Subcutaneous abdominal adipose tissue (tissue), 5 donors: ENCODE data around the gene SLC4A11.
"Not testable (repeated sequence)": the region's sequence is repeated elsewhere in the genome, so short reads cannot be mapped to it uniquely, and the experiment has no call there.

Experiments
- H3K27ac ChIP-seq: one replicate; pipeline ENCODE4 v1.7.0; 2013; ENCODE audit warnings: low read depth, mild to moderate bottlenecking, inconsistent platforms, low read length, moderate library complexity
- H3K27me3 ChIP-seq, 5 donors: one replicate each; pipeline ENCODE4 v1.7.0; 2013; ENCODE audit warnings: low read length in 5 of 5, inconsistent platforms in 1 of 5; ENCODE audit not compliant: control insufficient read depth in 5 of 5, insufficient read depth in 4 of 5
- H3K36me3 ChIP-seq, 5 donors: one replicate each; pipeline ENCODE4 v1.7.0; 2013; ENCODE audit warnings: low read length in 5 of 5; ENCODE audit not compliant: control insufficient read depth in 5 of 5, insufficient read depth in 5 of 5
- H3K4me1 ChIP-seq, 5 donors: one replicate each; pipeline ENCODE4 v1.7.0; 2013; ENCODE audit warnings: low read length in 5 of 5, mild to moderate bottlenecking in 3 of 5, moderate library complexity in 1 of 5; ENCODE audit not compliant: control insufficient read depth in 5 of 5, insufficient read depth in 5 of 5
- H3K4me3 ChIP-seq, 5 donors: one replicate each; pipeline ENCODE4 v1.7.0; 2013; ENCODE audit warnings: low read length in 5 of 5, low read depth in 1 of 5
- H3K9ac ChIP-seq, 5 donors: one replicate each; pipeline ENCODE4 v1.7.0; 2013; ENCODE audit warnings: low read length in 5 of 5, mild to moderate bottlenecking in 4 of 5, moderate library complexity in 3 of 5
- H3K9me3 ChIP-seq, 5 donors: one replicate each; pipeline ENCODE4 v1.7.0; 2013; ENCODE audit warnings: low read length in 5 of 5; ENCODE audit not compliant: control insufficient read depth in 5 of 5
- donor health status: healthy.
- donor health status: healthy.
- donor health status: healthy.
- donor health status: healthy.
- donor health status: healthy.

The SLC4A11 gene

DNA sequence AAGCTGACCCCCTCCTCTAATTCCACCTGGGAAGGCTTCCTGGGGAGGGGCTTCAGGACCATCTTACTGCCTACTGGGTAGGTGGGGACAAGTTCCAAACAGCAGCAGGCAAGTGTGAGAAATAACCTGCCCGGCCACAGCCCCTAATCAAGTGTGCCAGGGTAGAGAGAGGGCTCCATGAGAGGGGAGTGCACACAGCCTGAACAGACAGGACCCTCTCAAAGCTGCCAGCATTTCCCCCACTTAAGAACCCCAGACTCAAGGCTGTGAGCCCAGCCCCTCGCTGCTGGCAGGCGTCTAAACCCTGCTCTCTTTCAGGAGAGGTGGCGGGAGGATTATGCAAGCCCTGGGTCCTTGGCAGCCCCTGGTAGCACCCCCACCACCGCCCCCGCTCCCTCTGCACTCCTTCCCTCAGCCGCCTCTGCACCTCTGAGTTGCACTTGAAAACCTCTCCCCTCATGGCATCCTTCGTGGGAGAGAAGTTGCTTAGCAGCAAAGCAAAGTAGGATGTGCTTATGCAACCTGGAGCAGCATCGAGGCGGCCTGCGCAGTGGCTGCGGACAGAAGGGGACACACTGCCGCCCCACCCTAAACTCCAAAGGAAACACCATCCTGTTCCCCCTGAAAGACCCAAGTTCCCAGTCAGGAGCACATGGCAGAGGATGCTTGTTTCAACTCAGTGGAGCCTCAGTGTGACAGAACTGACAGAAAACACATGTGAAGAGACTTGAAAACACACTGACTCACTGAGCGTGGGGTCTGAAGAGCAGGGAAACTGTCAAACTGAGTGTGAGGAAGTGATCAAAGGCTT is 45.0 kb downstream of the SLC4A11 start:
- H3K4me3 ChIP-seq, result no peak overlapping the region
- H3K36me3 ChIP-seq, result peaks cover 0 to 81% (median 72%) of the 10 kb centered on the region in 5 donors
- H3K9me3 ChIP-seq, result no peaks in the 10 kb centered on the region
- no peak overlapping the region for H3K27ac ChIP-seq
- no peaks in the 10 kb centered on the region for H3K4me1 ChIP-seq
- no peak overlapping the region for H3K9ac ChIP-seq
- H3K27me3 ChIP-seq, result no peaks in the 10 kb centered on the region

DNA sequence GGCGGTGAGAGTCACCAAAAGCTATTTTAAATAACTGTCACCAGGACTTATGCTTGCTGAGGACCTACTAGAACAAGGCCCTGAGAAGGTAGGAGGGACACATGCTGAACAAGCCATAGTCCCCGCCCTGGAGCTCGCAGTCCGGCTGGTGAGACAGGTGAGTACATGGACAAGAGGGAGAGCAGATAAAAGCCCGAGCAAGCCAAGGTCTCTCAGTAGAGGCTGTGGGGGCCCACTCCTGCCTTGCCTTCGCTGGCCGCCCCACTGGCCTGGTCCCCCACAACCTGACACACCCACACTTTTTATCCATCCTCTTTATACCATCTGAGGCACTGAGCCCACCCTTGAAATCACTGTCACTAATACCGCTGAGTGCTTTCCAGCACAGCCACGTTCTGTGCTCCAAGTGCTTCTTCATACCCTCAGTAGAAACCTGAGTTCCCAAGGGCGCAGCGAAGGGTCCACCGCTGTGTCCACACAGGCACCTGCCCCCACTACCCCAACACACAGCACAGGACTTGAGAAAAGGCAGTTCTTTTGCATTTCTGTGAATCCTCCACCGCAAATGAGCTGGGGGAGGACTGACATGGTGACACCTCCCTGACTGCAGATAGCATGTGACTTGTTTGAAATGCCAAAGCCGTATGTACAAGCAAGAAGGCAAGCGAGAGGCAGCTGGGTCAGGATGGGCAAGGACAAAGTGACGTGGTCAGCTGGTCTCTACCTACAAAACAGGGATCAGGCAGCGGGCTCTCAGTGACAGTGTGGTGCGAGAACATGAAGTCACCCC is 46.6 kb downstream of the SLC4A11 start:
- H3K27me3 ChIP-seq, result no peaks in the 10 kb centered on the region
- no peak overlapping the region for H3K4me3 ChIP-seq
- H3K27ac ChIP-seq, result no peak overlapping the region
- peaks cover 0 to 77% (median 67%) of the 10 kb centered on the region in 5 donors for H3K36me3 ChIP-seq
- H3K4me1 ChIP-seq, result no peaks in the 10 kb centered on the region
- no peaks in the 10 kb centered on the region for H3K9me3 ChIP-seq
- no peak overlapping the region for H3K9ac ChIP-seq

DNA sequence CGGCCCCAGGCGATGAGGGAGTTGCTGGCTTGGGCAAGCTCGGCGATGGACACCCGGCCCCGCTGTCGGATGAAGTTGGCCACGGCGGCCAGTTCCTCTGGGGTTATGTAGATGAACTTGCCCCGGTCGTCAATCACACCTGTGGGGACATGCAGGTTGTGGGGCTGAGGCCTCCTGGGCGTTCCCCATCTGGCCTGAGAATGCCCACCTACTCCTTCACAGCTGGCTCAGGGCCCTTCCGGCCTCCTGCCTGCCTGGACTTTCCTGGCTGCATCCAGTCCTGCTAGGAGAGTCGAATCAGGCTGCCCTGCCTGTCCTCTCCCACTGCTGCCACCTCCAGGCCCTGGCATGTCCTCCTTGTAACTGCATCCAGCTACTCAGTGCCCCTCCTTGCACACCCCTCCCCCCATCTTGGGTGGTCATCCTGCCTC is 48.3 kb downstream of the SLC4A11 start:
- H3K27ac ChIP-seq, result no peak overlapping the region
- H3K4me3 ChIP-seq, result no peak overlapping the region
- peaks cover 0 to 69% (median 62%) of the 10 kb centered on the region in 5 donors for H3K36me3 ChIP-seq
- H3K27me3 ChIP-seq, result no peaks in the 10 kb centered on the region
- H3K9ac ChIP-seq, result no peak overlapping the region
- no peaks in the 10 kb centered on the region for H3K4me1 ChIP-seq
- H3K9me3 ChIP-seq, result no peaks in the 10 kb centered on the region

DNA sequence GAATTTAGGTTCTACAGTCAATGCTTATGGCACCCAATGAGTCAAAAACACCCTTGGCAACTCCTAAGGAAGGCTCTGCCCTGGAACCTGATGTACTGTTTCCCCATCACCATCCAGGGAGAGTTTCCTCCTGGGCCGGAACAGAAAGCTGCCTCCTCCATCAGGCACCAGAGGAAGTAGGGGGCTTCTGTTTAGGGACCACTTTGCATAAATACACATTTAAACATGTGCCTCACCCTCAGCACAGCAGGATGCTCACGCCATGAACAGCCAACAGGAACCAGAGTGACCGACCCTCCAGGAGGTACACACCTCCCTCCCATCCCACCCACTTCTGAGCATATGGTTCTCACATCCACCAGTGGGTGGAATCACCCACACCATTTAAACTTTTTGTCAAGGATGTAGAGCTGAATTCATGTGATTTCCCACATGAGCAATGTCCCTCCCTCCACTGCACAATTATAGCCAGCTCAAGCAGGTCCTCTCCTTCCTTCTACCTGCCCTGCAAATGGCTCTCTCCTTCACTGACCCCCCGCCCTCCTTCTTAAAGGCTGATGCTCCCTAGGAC is 49.3 kb downstream of the SLC4A11 start:
- Histone ChIP-seq H3K36me3 (peaks cover 0 to 59% (median 53%) of the 10 kb centered on the region in 5 donors), H3K4me3 (no peak overlapping the region), H3K4me1 (no peaks in the 10 kb centered on the region), H3K9ac (no peak overlapping the region), H3K9me3 (no peaks in the 10 kb centered on the region), H3K27me3 (no peaks in the 10 kb centered on the region), H3K27ac (no peak overlapping the region)

DNA sequence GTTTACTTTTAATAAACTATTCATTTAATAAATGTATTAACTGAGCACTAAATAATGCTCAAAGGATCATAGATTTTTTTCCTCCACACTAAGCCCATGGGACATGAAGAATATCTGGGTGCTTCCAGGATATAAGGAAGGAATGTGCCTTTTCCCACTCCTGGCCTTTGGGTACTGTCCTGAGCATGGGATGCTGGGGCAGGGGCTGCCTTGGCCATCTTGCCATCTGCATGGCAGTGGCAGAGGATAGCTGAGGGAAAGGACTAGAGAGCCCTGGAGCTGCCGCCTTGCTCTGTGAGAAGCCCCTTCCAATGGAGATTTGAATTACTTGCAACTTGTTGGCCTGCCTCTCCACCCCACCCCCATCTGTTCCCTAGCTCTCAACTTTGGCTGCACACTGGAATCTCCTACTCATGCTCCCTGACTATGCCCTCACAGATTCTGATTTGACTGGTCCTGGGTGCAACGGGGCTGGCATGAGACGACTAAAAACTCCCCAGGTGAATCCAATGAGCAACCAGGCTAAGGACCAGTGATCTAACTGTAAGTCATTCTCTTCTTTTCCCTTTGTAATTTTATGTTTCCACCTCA is 50.1 kb downstream of the SLC4A11 start:
- no peak overlapping the region for H3K27ac ChIP-seq
- H3K36me3 ChIP-seq, result peaks cover 0 to 51% (median 46%) of the 10 kb centered on the region in 5 donors
- H3K27me3 ChIP-seq, result no peaks in the 10 kb centered on the region
- H3K9me3 ChIP-seq, result no peaks in the 10 kb centered on the region
- H3K4me1 ChIP-seq, result no peaks in the 10 kb centered on the region
- H3K4me3 ChIP-seq, result no peak overlapping the region
- no peak overlapping the region for H3K9ac ChIP-seq

DNA sequence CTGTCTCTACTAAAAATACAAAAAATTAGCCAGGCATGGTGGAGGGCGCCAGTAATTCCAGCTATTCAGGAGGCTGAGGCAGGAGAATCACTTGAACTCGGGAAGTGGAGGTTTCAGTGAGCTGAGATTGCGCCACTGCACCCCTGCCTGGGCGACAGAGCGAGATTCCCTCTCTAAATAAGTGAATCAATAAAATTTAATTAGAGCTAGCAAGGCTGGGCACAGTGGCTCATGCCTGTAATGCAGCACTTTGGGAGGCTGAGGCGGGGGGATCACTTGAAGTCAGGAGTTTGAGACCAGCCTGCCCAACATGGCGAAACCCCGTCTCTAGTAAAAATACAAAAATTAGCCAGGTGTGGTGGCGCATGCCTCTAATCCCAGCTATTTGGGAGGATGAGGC is 51.1 kb downstream of the SLC4A11 start:
- not testable (repeated sequence) for H3K9me3 ChIP-seq, H3K4me3 ChIP-seq, H3K27ac ChIP-seq, H3K27me3 ChIP-seq, H3K9ac ChIP-seq, H3K4me1 ChIP-seq
- peaks cover 0 to 41% (median 37%) of the 10 kb centered on the region in 5 donors for H3K36me3 ChIP-seq

DNA sequence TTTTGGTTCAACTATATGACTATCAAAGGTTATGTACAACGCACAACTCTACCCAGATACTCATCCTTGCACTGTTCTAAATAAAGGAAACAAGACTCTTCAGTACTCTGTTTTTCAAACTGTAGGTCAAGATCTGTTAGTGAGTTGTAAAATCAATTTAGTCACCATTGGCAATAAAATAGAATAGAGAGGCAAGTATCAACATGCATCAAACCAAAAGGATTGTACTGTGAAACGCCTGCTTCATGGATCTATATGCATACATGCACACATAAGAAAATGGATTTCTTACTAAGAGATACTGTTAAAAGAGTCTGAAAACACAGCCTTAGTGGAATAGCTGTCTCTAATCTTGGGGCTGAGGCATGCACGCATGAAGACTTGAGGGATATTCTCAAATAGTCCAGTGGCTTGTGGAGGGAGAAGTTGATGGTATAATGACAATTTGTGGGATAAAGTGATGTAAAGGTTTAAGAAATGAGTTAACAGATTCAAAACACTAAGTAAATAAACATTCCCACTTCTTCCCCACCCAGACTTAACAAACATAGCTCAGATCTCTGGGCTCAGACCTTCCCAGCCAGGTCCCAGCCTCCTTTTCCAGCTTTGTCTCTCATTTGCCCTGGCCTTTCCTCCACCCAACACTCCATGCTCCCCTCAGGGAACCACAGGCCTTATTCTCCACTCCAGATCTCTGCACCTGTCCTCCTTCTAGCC is 54.9 kb downstream of the SLC4A11 start:
- H3K9ac ChIP-seq, result no peak overlapping the region
- H3K4me1 ChIP-seq, result peaks cover 0 to 4% (median 4%) of the 10 kb centered on the region in 5 donors
- peaks cover 0 to 3% (median 0%) of the 10 kb centered on the region in 5 donors for H3K36me3 ChIP-seq
- H3K27ac ChIP-seq, result no peak overlapping the region
- H3K4me3 ChIP-seq, result no peak overlapping the region
- no peaks in the 10 kb centered on the region for H3K27me3 ChIP-seq
- no peaks in the 10 kb centered on the region for H3K9me3 ChIP-seq

DNA sequence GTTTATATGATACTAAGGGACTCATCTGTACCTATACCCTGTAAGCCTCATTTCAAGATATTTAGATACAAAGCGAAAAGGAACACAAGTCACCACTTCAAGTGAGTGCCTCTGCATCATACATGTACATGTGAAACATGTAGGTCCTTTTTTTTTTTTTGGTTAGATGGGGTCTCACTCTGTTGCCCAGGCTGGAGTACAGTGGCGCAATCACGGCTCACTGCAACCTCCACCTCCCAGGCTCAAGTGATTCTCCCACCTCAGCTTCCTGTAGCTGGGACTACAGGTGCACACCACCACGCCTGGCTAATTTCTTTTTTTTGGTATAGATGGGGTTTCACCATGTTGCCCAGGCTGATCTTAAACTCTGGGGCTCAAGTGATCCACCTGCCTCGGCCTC is 56.6 kb downstream of the SLC4A11 start:
- not testable (repeated sequence) for H3K27me3 ChIP-seq, H3K36me3 ChIP-seq, H3K4me3 ChIP-seq, H3K9me3 ChIP-seq, H3K4me1 ChIP-seq, H3K27ac ChIP-seq, H3K9ac ChIP-seq

DNA sequence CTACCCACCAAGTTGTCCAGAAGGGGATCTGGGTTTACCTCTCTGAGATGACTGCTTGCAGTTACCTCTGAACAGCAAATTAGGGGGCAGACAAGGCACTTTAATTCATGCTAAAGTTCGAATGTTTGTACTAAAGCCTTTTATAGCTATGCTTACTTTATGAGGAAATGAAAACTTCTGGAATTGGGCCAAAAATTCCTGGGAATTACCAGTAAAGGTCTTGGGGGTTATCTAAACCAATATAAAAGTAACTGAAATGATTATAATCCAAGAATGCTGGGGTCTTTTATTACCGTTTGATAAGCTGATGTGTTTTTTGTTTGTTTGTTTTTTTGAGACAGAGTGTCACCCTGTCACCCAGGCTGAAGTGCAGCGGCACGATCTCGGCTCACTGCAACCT is 57.7 kb downstream of the SLC4A11 start:
- Histone ChIP-seq H3K9ac (no peak overlapping the region), H3K4me1 (peaks cover 0 to 4% (median 4%) of the 10 kb centered on the region in 5 donors), H3K36me3 (no peaks in the 10 kb centered on the region), H3K27me3 (no peaks in the 10 kb centered on the region), H3K27ac (no peak overlapping the region), H3K9me3 (no peaks in the 10 kb centered on the region), H3K4me3 (no peak overlapping the region)
